Ishikawa (cell line): ENCODE data around the gene CBX4.

Experiments
- CEBPB ChIP-seq: IDR thresholded peaks from 2 replicates; pipeline ENCODE4 v1.6.1; 2012
- CREB1 ChIP-seq: IDR thresholded peaks from 2 replicates; pipeline ENCODE4 v1.6.1; 2012; ENCODE audit warnings: low read depth
- EGR1 ChIP-seq: IDR thresholded peaks from 2 replicates; pipeline ENCODE4 v1.6.1; 2012
- EP300 ChIP-seq: IDR thresholded peaks from 2 replicates; pipeline ENCODE4 v1.6.1; 2012; ENCODE audit warnings: borderline replicate concordance
- FOXM1 ChIP-seq: IDR thresholded peaks from 2 replicates; pipeline ENCODE4 v1.6.1; 2012; ENCODE audit warnings: low read depth, borderline replicate concordance
- NFIC ChIP-seq: IDR thresholded peaks from 2 replicates; pipeline ENCODE4 v1.6.1; 2012
- RAD21 ChIP-seq: IDR thresholded peaks from 2 replicates; pipeline ENCODE4 v1.6.1; 2012; ENCODE audit warnings: low read depth
- TAF1 ChIP-seq: IDR thresholded peaks from 2 replicates; pipeline ENCODE4 v1.6.1; 2012; ENCODE audit warnings: low read depth, mild to moderate bottlenecking
- TCF12 ChIP-seq: IDR thresholded peaks from 2 replicates; pipeline ENCODE4 v1.6.1; 2012; ENCODE audit warnings: low read depth
- TEAD4 ChIP-seq: IDR thresholded peaks from 2 replicates; pipeline ENCODE4 v1.6.1; 2012
- YY1 ChIP-seq: IDR thresholded peaks from 2 replicates; pipeline ENCODE4 v1.6.1; 2012; ENCODE audit warnings: low read depth
- ZBTB7A ChIP-seq: IDR thresholded peaks from 2 replicates; pipeline ENCODE4 v1.6.1; 2012; ENCODE audit warnings: low read depth
- TF ChIP-seq, protein P1 (sequence below): IDR thresholded peaks from 2 replicates; pipeline ENCODE4 v1.6.1; 2012
- TF ChIP-seq, protein P2 (sequence below): IDR thresholded peaks from 2 replicates; pipeline ENCODE4 v1.6.1; 2012
- TF ChIP-seq, protein P3 (sequence below): IDR thresholded peaks from 2 replicates; pipeline ENCODE4 v1.6.1; 2012; ENCODE audit warnings: low read depth, mild to moderate bottlenecking

CBX4 gene

DNA sequence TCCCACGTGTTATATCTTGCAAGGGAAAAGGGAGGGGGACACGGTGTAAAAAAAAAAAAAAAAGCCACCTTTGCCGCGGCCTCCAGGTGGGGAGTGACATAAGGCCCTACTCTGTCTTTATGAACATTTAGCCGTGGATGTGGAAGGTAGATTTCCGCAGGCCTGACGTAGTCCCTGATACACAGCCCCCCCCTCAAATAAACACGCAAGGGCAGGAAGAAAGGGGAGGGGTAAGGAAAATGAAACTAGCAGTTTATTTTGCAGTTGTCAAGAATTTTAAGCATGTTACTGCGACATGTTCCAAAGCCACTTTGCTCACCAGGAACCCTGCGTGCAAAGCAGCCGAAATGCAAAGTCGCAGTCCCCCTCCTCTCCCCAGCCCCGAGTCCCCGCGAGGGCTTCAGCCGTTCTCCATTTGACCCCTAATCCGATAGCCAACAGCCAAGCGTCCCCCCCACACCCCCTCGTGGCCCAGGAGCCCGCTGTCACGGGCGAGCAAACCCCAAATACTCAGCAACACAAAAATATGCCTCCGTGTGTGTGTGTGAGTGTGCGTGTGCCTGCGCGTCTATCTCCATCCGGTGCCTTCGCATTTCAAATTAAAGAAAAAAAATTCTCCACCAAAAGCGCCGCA lies 1.2 kb downstream of the CBX4 start:
- TF ChIP-seq ZBTB7A = no peak
- no peak for TF ChIP-seq EGR1
- no peak for TF ChIP-seq CEBPB
- no peak for TF ChIP-seq NFIC
- TF ChIP-seq TCF12 = 0 out of 2 replicates have a peak, but pooled peaks have one; percentile 18
- TF ChIP-seq TEAD4 = no peak
- TF ChIP-seq, protein P1, sequence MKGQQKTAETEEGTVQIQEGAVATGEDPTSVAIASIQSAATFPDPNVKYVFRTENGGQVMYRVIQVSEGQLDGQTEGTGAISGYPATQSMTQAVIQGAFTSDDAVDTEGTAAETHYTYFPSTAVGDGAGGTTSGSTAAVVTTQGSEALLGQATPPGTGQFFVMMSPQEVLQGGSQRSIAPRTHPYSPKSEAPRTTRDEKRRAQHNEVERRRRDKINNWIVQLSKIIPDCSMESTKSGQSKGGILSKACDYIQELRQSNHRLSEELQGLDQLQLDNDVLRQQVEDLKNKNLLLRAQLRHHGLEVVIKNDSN = no peak
- TF ChIP-seq, protein P2, sequence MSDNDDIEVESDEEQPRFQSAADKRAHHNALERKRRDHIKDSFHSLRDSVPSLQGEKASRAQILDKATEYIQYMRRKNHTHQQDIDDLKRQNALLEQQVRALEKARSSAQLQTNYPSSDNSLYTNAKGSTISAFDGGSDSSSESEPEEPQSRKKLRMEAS = 0 out of 2 replicates have a peak, but pooled peaks have one; percentile 1
- TF ChIP-seq FOXM1 = no peak
- no peak for TF ChIP-seq TAF1
- no peak for TF ChIP-seq EP300
- TF ChIP-seq YY1 = no peak
- 0 out of 2 replicates have a peak, but pooled peaks have one; percentile 14 for TF ChIP-seq CREB1
- TF ChIP-seq, protein P3, sequence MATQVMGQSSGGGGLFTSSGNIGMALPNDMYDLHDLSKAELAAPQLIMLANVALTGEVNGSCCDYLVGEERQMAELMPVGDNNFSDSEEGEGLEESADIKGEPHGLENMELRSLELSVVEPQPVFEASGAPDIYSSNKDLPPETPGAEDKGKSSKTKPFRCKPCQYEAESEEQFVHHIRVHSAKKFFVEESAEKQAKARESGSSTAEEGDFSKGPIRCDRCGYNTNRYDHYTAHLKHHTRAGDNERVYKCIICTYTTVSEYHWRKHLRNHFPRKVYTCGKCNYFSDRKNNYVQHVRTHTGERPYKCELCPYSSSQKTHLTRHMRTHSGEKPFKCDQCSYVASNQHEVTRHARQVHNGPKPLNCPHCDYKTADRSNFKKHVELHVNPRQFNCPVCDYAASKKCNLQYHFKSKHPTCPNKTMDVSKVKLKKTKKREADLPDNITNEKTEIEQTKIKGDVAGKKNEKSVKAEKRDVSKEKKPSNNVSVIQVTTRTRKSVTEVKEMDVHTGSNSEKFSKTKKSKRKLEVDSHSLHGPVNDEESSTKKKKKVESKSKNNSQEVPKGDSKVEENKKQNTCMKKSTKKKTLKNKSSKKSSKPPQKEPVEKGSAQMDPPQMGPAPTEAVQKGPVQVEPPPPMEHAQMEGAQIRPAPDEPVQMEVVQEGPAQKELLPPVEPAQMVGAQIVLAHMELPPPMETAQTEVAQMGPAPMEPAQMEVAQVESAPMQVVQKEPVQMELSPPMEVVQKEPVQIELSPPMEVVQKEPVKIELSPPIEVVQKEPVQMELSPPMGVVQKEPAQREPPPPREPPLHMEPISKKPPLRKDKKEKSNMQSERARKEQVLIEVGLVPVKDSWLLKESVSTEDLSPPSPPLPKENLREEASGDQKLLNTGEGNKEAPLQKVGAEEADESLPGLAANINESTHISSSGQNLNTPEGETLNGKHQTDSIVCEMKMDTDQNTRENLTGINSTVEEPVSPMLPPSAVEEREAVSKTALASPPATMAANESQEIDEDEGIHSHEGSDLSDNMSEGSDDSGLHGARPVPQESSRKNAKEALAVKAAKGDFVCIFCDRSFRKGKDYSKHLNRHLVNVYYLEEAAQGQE = no peak
- no peak for TF ChIP-seq RAD21

DNA sequence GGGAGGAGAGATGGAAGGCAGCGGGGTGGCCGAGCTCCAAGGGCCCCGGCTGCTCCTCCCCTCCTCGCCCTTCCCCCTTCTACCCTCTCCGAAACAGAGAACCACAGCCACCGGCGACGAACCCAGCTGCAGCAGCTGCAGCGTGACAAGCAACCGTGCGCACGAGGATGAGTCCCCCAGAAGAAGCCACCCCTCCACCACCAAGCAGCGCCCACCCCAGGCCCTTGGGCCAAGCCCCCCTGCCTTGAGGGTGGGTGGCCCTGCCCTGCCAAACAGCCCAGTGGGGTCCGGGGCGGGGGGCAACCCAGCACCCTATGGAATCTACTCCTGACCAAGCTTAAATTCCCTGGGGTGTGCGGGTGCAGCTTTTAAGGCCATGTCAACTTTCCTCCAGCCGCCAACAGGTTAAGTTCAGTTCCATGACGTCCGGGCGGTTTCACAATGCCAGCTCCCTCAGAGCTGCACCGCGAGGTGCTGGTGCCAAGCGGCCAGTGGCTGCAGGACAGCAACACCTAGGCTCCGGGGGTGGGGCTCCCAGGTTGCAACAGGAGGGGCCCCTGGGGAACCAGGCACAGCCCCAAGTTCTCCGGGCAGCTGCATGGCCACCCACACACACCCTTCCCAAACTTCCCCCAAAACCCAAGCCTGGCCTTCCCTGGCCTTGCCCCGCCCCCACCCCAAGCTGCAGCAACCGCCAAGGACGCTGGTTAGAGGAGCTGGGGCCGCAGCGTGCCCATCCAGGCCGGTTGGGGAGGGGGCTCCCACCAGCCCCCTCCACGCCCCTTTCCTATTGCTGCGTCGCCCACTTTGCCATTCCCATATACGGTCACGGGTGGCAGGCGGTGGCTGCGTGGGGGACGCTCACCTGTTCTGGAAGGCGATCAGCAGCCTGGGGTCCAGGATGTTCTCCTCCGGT lies 2.0 kb downstream of the CBX4 start:
- TF ChIP-seq TCF12 (peak; percentile 66), CEBPB (peak; percentile 99), TAF1 (no peak), EP300 (peak; percentile 37; the same call in 1 of the 2 replicates), TEAD4 (no peak), YY1 (no peak), FOXM1 (no peak), EGR1 (peak; percentile 70), NFIC (peak; percentile 79), RAD21 (peak; percentile 21; the same call in 1 of the 2 replicates), CREB1 (peak; percentile 53; the same call in 1 of the 2 replicates), ZBTB7A (peak; percentile 79; the same call in 1 of the 2 replicates)
- TF ChIP-seq, protein P2 = peak; percentile 1; the same call in 1 of the 2 replicates
- TF ChIP-seq, protein P3 = no peak
- TF ChIP-seq, protein P1 = no peak

DNA sequence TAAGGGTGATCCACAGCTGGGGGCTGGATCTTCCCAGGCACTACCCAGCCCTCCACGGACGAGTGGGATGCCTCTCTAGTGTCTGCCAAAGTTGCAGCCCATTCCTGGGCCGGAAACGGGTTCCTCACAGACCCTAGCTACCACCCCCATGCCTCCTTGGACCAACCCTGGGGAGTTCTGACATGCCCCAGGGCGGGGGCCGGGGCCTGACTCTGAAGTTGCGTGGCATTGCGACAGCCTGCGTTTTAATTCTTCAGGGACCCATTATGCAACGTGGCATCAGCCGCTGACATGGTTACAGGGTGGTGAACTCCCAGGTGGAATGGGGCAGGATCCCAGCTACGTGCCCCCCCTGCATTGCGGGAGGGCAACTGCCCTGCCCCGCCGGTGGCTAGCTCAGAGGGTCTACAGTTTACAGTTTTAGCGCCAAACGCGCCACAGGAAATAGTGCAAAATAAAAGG lies 2.7 kb downstream of the CBX4 start:
- TF ChIP-seq CEBPB (peak; percentile 52; the same call in 1 of the 2 replicates), TAF1 (no peak), RAD21 (no peak), TEAD4 (no peak)

DNA sequence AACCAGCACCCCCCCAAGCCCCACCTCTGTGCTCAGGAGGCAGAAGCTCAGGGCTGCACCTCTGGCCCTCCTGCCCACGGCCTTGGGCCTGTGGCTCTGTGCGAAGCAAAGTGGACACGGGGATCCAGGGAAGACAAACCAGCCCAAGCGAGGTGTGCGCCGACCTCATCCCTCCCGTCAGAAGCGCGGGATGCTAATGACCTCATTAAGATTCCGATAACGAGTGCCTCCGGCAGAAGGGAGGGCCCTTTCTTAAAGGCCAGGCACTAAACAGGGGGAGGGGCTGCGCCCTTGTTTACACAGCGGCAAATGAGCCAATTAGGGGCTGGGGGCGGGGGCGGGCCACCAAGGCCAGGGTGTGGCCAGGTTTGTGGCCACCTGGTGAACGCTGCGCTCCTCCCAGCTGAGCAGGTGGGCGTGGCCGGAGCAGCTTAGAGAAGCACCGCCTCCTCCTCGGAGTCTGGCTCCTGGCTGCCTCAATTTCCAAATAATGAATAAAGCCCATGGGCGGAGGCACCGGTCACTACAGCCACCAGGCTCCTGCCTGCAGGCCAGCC lies 3.2 kb downstream of the CBX4 start:
- TF ChIP-seq ZBTB7A = no peak
- TF ChIP-seq, protein P3 = no peak
- TF ChIP-seq CEBPB = no peak
- no peak for TF ChIP-seq EP300
- TF ChIP-seq NFIC = no peak
- no peak for TF ChIP-seq RAD21
- no peak for TF ChIP-seq CREB1
- no peak for TF ChIP-seq EGR1
- no peak for TF ChIP-seq TAF1
- no peak for TF ChIP-seq TEAD4
- TF ChIP-seq, protein P1 = no peak
